ENCODE results near the gene CDKN3.
"Not testable (repeated sequence)": the region's sequence is repeated elsewhere in the genome, so short reads cannot be mapped to it uniquely, and the experiment has no call there.

Gene CDKN3

DNA sequence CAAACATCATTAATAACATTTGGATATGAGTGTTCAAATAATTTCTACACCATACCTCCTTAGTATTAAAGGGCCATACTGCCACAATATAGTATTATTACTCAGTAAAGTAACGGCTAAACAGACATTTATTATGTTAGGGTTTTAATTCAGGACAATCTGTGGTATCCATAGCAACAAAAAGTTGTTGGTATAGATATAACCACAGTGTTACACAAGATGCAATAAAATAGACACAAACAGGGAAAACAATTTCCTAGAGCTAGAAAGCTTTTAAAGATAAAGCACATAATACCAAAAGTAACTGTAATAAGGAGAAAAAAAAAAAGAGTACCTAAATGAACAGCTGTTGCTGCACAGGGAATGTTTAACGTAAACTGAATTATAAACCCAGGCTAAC is 28.3 kb downstream of the CDKN3 start:
- DNase-seq = no peak

DNA sequence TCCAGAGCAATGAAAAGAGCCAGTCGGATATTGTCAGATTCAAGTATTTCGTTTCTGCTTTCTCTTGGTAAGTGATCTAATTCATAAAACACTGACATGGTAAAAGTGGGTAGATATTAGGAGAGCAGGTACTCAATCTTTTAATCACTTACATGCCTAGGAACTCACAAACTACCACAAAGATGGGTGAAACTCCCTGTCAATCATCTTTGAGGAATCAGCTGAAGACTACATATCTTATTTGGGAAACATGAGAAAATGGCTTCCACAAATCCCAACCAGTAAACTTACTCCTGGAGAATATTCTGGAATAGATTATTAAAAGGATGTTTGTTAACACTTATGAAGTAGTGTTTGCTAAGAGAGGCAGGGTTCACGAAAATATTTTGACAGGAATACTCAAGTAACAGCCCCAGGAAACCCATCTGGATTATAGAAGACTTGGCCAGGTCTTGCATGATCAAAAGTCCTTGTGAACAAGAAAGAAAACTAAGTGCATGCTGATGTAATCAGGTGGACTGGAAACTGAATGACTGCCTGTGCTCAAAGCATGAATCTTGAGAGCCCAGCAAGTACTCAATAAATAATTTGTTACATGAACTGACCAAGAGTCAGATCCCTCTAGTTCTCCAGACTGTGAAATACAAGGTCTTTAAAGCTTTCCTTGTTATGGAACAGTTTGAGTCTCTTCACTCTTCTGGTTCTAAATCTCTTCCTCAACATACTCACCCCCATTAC is 28.9 kb downstream of the CDKN3 start:
- no peak for DNase-seq

DNA sequence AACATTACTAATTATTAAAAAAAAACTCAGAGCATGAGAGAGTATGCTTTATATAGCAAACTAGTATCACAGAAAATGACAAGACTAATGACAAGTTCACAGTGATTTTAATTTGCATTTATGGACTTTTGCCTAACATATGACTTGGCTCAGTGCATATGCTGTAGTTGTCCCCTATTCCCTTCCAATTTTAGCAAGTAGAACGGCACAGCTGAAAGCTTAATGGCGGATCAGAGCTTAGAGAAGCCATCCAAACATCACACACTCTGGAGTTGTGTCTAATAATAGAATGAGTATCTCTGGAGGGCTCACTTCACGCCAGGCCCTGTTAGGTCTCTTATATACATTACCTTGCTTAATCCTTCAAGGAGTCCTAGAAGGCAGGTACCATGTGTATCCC is 31.1 kb downstream of the CDKN3 start:
- no peak for DNase-seq

DNA sequence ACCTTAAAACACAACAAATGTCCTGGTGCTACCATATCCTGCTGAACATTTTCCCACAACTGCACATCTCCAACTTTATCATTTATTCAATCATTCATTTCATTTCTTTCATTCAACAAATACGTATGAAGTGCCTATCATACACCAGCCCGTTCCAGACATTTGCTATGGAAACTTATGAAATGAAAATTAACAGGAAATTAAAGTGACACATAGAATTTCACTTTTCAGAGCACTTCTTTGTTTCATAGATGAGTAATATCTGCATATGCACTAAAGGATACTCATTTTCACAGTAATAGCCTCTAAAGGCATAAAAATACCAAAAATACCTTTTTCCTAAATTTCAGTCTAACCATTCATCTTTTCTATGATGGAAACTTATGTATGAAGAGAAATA is 31.7 kb downstream of the CDKN3 start:
- peak; percentile 8 for DNase-seq

DNA sequence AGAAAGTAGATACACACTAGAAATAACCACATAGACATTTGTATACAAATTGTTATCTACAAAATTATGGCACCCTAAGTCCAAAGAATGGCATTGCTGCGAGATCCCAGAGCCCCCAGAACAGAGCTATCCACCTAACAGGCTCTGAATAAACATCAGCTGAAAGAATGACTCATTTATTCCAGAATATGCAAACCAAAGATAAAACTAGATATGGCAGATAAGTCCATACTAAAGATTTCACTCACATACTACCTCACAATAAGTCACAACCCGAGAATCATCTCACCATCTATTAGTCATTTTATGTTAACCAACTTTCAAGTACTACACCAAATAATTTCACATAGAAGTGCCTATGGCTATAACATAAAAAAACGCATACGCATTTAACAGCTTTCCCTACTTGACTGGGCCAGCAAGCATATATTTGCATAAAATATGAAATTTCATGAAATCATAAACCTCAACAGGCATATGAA is 38.7 kb downstream of the CDKN3 start:
- DNase-seq = peak; percentile 80

DNA sequence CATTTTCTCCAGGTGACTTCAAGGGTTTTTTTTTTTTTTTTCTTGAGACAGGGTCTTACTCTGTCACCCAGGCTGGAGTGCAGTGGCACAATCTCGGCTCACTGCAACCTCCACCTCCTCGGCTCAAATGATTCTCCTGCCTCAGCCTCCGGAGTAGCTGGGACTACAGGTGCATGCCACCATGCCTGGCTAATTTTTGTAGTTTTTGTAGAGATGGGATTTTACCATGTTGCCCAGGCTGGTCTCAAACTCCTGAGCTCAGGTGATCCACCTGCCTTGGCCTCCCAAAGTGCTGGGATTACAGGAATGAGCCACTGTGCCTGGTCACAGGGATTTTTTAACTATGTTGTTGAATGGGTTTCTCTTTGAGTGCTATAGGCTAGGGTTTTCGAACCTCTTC is 41.1 kb downstream of the CDKN3 start:
- DNase-seq = not testable (repeated sequence)

DNA sequence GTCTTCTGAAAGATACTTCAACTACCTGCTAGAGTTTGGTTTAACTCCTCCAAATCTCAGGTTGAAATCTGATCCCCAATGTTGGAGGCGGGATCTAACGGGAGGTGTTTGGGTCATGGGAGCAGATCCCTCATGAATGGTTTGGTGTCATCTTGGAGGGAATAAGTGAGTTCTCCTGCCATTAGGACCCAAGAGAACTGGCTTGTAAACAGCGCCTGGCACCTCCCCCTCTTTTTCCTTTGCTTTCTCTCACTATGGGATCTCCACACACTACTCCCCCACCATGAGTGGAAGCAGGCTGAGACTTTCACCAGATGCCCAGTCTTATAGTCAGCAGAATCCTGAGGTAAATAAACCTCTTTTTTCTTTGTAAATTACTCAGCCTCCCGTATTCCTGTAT is 41.9 kb downstream of the CDKN3 start:
- no peak for DNase-seq

DNA sequence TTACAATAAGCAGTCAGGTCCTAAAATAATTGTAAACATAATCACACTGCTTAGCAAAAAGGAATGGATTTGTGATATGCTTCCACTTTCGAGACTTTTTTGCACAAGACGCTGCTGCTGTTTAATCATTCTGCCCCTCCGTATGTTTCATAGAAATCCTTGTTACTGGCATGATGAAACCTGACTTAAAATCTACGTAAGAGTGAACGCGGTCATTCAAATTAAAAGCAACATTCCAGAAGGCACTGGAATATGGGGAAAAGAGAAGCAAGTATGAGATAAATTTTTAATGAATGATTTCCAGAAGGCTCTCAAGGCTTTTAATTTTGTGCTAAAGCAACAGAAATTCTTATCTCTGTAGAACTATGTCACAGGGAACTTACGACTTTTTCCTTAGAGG is 43.2 kb downstream of the CDKN3 start:
- no peak for DNase-seq

DNA sequence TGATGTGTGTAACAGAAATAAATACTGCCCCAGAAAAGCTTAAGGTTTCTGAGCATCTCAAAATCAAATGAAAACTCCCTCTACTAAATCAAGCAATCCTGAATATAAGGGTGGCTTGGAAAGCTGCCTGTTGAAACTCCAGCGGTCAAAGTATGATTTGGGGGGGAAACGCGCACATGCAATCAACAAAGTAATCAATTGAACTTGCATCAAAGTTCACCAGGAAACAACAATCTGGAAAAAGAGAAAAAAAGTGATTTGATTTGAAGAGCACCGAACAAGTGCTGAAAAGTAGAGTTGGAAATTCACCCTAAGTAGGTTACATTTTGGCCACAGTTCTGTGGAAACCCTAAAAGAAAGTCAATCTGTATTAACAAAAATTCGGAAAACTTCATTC is 43.7 kb downstream of the CDKN3 start:
- no peak for DNase-seq

DNA sequence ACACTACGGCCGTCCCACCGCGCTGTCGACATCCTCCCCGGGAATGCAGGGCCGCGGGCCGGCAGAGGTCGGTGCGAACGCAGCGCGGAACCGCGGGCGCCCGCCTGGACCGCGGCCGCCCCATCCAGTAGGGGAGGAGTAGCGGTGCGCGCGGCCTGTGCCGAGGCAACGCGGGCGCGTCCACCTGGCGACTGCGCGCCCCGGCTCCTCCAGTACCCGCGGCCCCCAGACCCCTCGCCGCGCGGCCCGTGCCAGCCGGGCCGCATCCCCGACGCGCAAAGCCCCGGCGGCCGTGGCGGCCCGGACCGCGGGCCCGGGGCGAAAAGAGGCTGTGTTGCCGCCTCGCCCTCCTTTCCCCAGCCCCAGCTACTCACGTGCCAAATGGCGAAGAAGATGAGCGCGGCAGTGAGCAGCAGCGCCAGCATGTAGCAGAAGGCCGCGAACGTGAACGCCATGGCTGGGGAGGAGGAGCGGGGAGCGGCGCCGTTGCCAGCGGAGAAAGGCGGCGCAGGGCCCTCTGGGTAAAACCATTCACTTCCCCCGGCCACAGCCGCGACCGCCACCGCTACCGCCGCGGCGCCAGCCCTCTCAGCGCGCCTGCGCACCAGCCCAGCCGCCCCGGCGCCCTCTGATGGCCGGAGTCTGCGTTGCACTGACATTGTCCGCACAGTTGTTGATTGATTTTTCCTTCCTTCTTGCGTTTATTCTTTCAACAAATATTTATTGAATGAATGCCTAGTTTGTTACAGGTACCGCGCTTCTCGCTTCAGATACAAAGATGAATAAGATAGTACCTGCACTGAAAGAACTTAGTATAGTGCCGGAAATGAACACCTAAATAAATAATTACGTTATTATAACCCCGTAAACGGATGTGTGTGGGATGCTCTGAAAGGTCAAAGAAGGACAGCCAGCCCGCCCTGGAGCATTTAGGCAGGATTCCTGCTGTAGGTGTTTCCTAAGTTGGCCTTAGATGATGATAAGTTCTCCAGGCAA is 44.4 kb downstream of the CDKN3 start, which contains the start of gene CNIH1:
TSS of gene CNIH1 (minus strand) at position 502 of the 996 bp plus-strand sequence. CDS start at position 455, 47 bp downstream.
- peak; percentile 95 for DNase-seq

DNA sequence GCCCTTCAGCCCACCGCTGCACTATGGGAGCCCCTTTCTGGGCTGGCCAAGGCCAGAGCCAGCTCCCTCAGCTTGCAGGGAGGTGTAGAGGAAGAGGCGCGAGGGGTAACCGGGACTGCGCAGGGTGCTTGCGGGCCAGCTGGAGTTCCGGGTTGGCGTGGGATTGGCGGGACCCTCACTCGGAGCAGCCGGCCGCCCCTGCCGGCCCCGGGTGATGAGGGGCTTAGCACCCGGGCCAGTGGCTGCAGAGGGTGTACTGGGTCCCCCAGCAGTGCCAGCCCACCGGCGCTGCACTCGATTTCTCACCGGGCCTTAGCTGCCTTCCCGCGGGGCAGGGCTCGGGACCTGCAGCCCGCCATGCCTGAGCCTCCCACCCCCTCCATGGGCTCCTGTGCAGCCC is 46.2 kb downstream of the CDKN3 start:
- not testable (repeated sequence) for DNase-seq

DNA sequence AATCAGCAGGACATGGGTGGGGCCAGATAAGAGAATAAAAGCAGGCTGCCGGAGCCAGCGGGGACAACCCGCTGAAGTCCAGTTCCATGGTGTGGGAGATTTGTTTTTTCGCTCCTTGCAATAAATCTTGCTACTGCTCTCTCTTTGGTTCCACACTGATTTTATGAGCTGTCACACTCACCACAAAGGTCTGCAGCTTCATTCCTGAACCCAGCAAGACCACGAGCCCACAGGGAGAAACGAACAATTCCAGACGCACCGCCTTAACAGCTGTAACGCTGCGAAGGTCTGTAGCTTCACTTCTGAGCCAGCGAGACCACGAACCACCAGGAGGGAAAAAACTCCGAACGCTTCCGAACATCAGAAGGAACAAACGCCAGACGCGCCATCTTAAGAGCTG is 47.2 kb downstream of the CDKN3 start:
- no peak for DNase-seq

DNA sequence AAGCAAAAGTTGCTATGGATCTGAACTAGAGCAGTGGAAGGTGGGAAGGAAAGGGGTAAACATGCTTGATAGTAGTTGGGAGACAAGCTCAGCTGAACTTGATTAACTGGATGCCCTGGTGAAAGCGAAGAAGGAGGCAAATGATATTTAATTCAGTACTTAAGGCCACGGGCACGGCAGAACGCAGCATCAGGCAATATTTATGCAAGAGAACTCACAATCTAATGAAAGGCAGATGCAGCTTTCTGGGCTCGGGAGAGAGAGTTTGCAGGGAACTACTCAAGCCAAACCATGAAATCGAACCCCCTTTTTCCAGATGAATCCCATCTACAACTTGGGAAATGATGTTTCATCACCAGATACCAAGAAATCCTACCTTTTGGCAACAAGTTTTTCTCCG is 47.9 kb downstream of the CDKN3 start:
- DNase-seq = no peak

DNA sequence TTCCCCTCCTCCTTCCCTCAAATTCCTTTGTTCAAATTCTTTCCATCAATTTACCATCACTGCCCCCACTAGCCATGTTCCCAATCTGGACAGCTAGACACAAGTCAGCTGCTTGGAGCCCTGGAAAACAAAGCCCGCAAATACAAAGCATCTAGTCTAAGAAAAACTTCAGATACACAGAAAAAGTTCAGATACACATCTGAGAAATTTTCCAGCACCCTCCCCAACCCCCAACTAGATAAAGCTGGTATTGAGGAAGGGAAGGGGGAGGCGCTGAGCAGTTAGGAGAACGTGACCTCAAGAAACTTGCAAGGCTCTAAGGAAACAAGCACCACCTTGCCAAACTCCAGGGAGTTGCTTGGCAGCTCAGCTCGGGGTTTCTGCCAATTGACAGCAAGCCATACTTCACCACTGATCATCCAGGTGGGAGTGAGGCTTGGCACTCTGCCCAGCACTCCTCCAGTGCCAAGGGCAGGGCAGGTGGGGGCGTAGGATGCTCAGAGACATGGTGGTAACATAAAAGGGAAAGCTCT is 49.4 kb downstream of the CDKN3 start:
- DNase-seq = no peak

DNA sequence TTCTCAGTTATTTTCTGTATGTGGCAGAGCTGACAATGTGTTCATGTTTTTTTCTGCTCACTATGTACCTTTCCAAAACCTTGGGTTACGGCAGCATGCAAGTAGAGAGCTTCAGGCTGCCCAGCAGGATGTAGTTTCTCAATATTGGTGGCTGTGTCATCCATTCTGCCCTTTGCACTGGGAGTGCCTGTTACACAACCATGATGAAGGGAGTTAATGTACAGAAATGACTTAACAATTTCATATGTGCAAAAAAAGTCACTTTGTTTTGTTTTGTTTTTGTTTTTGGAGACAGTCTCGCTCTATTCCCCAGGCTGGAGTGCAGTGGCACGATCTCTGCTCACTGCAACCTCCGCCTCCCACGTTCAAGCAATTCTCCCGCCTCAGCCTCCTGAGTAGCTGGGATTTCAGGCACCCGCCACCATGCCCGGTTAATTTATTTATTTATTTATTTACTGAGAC is 50.5 kb downstream of the CDKN3 start:
- DNase-seq = peak; percentile 12

DNA sequence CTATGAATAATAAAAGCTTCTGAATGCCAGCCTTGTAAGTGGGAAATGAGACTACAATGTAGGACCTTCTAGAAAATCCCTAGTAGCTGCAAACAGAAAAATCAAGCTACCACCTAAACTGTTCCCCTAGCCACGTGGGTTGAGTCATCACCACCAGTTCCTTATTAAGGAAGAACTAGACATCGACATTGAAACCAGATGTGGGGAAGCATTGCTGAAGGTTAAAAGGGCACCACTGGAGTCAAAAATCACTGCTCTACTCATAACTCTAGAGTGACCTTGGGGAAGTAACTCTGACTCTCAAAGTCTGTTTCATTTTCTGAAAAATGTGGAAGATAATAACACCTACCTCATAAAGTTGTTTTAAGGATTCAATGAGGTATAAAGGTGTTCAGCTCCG is 53.7 kb downstream of the CDKN3 start:
- peak; percentile 21 for DNase-seq

DNA sequence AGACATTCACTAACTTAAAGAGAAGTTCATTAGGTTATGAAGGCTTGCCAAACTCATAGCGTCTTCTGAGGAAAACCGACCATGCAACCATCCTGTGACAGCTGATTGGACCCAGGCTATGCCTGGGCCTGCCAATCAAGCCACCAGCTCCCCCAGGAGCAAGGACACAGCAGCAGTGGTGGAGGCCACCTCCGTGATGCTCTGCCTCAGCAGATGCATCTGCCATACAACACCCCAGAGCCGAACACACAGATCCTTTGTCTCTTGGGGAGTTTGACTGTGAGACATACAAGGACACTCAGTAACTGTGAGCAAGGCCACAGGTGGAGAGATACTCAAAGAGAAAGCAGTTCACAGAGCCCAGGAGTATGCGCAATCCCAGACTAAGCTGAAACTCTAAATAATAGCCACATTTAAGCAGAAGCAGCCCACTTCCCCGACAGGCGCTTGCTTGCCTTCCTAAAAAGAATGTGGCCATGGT is 54.4 kb downstream of the CDKN3 start:
- no peak for DNase-seq

DNA sequence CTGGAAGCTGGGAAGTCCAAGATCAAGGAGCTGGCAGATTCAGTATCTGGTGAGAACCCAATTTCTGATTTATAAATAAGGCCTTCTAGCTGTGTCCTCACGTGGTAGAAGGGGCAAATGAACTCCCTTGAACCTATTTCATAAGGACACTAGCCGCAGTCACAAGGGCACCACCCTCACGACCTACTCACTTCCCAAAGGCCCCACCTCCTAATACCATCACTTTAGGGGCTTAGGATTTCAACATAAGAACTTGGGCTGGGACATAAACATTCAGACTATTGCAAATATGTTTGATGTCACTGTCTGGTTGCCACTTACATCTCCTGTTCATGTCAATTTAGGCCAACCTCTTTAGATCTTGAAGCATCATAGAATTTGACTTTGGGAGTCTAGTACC is 55.2 kb downstream of the CDKN3 start:
- DNase-seq = no peak

DNA sequence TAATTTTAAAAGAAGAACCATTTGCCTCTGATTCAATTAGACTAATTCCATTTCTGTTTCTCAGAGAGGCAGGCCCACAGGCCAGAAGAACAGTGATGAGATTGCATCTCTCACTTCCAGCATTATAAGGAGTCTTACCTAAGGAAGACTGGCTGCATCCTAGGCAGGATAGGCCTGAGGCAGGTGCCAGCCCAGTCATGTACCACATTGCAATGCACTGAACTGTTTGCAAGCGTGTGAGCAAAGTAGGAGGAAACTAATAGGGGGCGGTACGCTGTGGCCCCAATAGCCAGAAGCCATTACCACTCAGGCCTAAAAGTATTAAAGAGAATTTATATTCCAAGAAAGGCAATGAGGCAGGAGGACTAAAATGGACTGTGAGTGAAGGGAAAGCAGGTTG is 56.4 kb downstream of the CDKN3 start:
- no peak for DNase-seq

DNA sequence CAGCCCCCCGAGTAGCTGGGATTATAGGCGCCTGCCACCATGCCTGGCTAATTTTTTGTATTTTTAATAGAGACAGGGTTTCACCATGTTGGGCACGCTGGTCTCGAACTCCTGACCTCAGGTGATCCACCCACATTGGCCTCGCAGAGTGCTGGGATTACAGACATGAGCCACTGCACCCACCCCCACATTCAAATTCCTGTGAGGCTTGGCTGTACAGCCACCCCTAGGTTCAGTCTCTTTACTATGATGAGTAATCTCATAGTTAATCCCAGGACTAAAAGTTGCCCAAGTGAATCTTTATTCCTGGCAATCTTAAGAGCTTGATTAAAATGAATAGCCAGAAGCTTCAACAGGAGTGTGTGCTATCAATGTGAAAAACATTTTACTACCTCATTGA is 57.2 kb downstream of the CDKN3 start:
- not testable (repeated sequence) for DNase-seq

DNA sequence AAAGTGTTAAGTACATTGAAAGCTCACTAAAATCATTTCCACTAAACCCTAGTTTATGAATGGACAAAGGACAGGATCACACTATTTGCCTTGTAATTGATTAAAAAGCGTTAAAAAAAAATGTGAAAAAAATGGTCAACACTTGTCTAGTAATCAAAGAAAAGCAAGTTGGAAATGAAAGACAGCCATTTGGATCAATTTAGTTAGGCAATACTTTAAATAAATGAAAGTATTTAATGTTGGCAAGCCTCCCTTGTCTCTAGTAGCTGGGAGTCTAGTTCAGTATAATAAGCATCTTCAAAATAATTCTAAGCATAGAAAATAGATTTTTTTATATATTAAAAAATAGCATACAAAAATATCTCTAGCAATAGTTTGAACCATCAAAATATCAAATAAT is 58.6 kb downstream of the CDKN3 start:
- DNase-seq = no peak

DNA sequence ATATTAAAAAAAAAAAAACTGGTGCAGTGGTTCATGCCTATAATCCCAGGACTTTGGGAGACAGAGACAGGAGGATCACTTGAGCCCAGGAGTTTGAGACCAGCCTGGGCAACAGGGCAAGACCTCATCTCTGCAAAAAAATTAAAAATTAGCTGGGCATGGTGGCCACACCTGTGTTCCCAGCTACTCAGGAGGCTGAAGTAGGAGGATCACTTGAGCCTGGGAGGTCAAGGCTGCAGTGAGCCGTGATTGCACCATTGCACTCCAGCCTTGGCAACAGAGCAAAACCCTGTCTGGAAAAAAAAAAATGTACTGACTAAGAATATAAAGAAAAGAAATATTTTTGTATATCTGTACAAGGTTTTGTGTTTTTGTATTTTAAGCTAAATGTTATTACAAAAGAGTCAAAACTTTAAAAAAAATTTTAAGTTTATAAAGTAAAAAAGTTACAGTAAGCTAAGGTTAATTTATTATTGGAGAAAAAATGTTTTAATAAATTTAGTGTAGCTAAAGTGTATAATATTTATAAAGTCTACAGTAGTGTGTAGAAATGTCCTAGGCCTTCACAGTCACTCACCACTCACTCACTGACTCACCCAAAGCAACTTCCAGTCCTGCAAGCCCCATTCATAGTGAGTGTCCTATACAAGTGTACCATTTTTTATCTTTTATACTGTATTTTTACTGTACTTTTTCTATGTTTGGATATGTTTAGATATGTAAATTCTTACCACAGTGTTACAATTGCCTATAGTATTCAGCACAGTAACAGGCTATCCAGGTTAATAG is 60.2 kb downstream of the CDKN3 start:
- not testable (repeated sequence) for DNase-seq
